Gastroesophageal sphincter (tissue), 4 donors: Measurements from ENCODE around the gene CEP83. TPM values are rescaled to one million over a fixed set of nuclear protein-coding genes. Genes with fewer than 3 reads are reported as not detected.

Experiments used
- ATAC-seq: fragments of 150-250 bp; one replicate; pipeline ENCODE4 v1.9.1; 2016; ENCODE audit warnings: mild to moderate bottlenecking, moderate library complexity
- H3K27ac ChIP-seq, 4 donors: fragments of 200-600 bp; sonication (generic) in 3 of 4; 1 replicate in 3 of 4; 2 replicates in 1 of 4; pipeline ENCODE4 v1.5.1; 2016 to 2019
- H3K27me3 ChIP-seq: fragments of 200-600 bp; sonication (generic); one replicate; pipeline ENCODE4 v1.5.1; 2019
- H3K36me3 ChIP-seq, 2 donors: fragments of 200-600 bp; sonication (generic); one replicate each; pipeline ENCODE4 v1.5.1; 2019; ENCODE audit warnings: control low read depth in 1 of 2
- H3K4me1 ChIP-seq, 3 donors: fragments of 200-600 bp; sonication (generic); 1 replicate in 2 of 3; 2 replicates in 1 of 3; pipeline ENCODE4 v1.5.1; 2016 to 2019; ENCODE audit warnings: control low read depth in 2 of 3
- H3K4me3 ChIP-seq, 2 donors: fragments of 200-600 bp; sonication (generic); one replicate each; pipeline ENCODE4 v1.5.1; 2019; ENCODE audit warnings: mild to moderate bottlenecking in 1 of 2, moderate library complexity in 1 of 2
- H3K9me3 ChIP-seq, 3 donors: fragments of 200-600 bp; sonication (generic); one replicate each; pipeline ENCODE4 v1.5.1; 2017 to 2019; ENCODE audit warnings: control low read depth in 2 of 3
- EP300 ChIP-seq: sonication (generic); formaldehyde crosslinking; IDR thresholded peaks from one replicate; pipeline ENCODE4 v1.6.1; 2017; ENCODE audit warnings: antibody characterized with exemption, mild to moderate bottlenecking
- POLR2A ChIP-seq, 2 donors: fragments of 450-650 bp; IDR thresholded peaks; one replicate each; pipeline ENCODE4 v1.6.1; 2017; ENCODE audit warnings: antibody characterized with exemption in 2 of 2, mild to moderate bottlenecking in 2 of 2, moderate library complexity in 1 of 2
- POLR2AphosphoS5 ChIP-seq: sonication (generic); formaldehyde crosslinking; IDR thresholded peaks from one replicate; pipeline ENCODE4 v1.6.1; 2017; ENCODE audit warnings: antibody characterized with exemption
- WGBS, 2 donors: methylation state at CpG; one replicate each; pipeline ENCODE4 v1.1.5; 2018; ENCODE audit warnings: low coverage in 1 of 2; 5-methylcytosine and 5-hydroxymethylcytosine counted together
- total RNA-seq, 4 donors: library from RNA; depleted of rRNA; stranded (reverse); fragments of >200 nt; gene quantifications; one replicate each; pipeline ENCODE4 v1.1.0, GENCODE V29; 2016
- TF ChIP-seq, protein P1 (sequence below), 4 experiments: fragments of 200-600 bp in 2 of 4; fragments of 450-650 bp in 2 of 4; sonication (generic) in 1 of 4; IDR thresholded peaks; one replicate each; pipeline ENCODE4 v1.5.1; 2017 to 2019; ENCODE audit warnings: antibody characterized with exemption in 4 of 4, mild to moderate bottlenecking in 2 of 4, moderate library complexity in 2 of 4

Gene CEP83
- total RNA-seq, 4 donors from 2014 or later, result 6.3 to 24.8 (median 11.3) TPM

DNA sequence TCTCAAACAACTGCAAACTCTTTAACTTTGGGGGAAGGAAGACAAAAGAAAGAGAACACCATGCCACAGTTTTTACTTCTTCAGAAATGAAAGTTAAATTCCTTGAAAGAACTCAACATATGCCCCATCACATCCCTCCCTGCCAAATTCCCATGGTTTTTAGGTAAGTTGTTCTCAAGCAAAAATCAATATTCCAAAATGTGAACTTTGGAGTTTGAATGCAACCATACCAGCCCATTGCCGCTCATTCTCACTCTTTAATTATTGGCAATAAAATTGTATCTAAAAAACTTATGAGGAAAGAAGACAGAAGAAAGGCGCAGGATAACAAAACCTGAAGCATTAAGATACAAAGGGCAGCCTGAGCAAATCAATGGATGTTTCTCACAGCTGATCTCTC lies 31.8 kb upstream of the CEP83 start:
- no peak for TF ChIP-seq POLR2A (IDR thresholded peaks at IDR 0.05)
- Histone ChIP-seq H3K4me3 (no peak overlapping the region), H3K27me3 (no peaks in the 10 kb centered on the region), H3K9me3 (no peaks in the 10 kb centered on the region), H3K27ac (no peak overlapping the region), H3K36me3 (no peaks in the 10 kb centered on the region), H3K4me1 (peaks cover 0 to 4% (median 0%) of the 10 kb centered on the region in 3 donors)
- no peak for ATAC-seq
- 97 to 100% methylated on average over 1 to 2 of the region's 2 CpGs for WGBS, 2 donors

DNA sequence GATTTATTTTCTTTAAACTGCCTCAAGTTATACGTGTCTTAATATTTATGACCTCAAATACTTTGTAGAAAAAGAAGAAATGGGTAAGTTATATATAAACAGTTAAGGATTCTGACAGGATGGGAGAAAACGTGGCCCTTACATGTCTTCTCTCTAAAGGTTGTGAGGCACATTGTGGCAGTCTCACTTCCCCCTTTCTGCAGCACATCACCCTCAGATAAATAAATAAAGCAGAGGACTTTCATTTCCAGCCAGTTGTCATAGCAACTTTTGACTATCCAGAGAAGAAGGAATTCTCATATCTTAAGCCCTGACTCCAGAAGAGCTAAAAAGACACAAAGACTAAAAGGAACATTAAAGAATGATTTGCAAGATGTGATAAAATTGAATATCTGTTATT lies 28.8 kb upstream of the CEP83 start:
- 10 to 20% methylated on average over 2 of the region's 2 CpGs for WGBS, 2 donors
- H3K36me3 ChIP-seq, result no peaks in the 10 kb centered on the region
- H3K9me3 ChIP-seq, result no peaks in the 10 kb centered on the region
- no peak for ATAC-seq
- TF ChIP-seq, protein P1, sequence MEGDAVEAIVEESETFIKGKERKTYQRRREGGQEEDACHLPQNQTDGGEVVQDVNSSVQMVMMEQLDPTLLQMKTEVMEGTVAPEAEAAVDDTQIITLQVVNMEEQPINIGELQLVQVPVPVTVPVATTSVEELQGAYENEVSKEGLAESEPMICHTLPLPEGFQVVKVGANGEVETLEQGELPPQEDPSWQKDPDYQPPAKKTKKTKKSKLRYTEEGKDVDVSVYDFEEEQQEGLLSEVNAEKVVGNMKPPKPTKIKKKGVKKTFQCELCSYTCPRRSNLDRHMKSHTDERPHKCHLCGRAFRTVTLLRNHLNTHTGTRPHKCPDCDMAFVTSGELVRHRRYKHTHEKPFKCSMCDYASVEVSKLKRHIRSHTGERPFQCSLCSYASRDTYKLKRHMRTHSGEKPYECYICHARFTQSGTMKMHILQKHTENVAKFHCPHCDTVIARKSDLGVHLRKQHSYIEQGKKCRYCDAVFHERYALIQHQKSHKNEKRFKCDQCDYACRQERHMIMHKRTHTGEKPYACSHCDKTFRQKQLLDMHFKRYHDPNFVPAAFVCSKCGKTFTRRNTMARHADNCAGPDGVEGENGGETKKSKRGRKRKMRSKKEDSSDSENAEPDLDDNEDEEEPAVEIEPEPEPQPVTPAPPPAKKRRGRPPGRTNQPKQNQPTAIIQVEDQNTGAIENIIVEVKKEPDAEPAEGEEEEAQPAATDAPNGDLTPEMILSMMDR (IDR thresholded peaks at IDR 0.05), result no peak
- TF ChIP-seq EP300 (no peak), POLR2A (IDR thresholded peaks at IDR 0.05) (no peak), POLR2AphosphoS5 (no peak)
- no peak overlapping the region for H3K4me3 ChIP-seq
- peaks cover 0 to 4% (median 0%) of the 10 kb centered on the region in 3 donors for H3K4me1 ChIP-seq
- no peak overlapping the region for H3K27ac ChIP-seq
- no peaks in the 10 kb centered on the region for H3K27me3 ChIP-seq

DNA sequence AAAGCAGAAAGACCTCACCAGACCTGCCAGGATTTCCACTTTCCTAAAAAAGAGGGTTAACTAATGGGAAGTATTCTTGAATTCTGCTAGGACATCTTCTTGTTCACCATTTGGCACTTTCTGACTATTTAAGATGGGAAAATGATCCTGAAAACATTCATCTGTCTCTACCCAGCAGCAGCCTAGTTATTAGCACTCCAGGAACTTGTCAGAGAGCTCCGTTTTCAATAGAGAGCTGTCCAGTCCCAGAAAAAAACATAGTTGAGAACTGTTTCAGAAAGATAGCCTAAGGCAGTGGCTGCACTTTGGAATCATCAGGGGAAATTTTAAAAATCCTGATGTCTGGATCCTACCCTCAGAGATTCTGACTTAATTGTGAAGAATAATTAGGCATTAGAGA lies 22.1 kb upstream of the CEP83 start:
- Histone ChIP-seq H3K4me3 (no peak overlapping the region), H3K27ac (no peak overlapping the region), H3K9me3 (no peaks in the 10 kb centered on the region), H3K4me1 (no peaks in the 10 kb centered on the region), H3K36me3 (no peaks in the 10 kb centered on the region), H3K27me3 (no peaks in the 10 kb centered on the region)
- no peak for TF ChIP-seq EP300
- TF ChIP-seq POLR2AphosphoS5, result no peak
- TF ChIP-seq, protein P1 (IDR thresholded peaks at IDR 0.05), result no peak
- no peak for TF ChIP-seq POLR2A (IDR thresholded peaks at IDR 0.05)
- 29 to 40% methylated on average over 1 of the region's 1 CpG for WGBS, 2 donors
- no peak for ATAC-seq

DNA sequence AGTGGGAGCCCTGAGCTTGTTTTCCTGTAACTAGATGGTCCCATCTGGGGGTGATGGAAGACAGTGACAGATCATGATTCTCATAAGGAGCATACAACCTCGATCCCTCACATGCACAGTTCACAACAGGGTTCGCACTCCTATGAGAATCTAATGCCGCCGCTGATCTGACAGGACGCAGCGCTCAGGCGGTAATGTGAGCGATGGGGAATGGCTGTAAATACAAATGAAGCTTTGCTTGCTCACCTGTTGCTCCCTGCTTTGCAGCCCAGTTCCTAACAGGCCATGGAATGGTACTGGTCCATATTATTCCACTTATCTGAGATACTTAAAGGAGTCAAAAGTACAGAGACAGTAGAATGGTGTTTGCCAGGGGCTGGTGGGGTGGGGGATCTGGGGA lies 9.9 kb upstream of the CEP83 start:
- Histone ChIP-seq H3K9me3 (no peaks in the 10 kb centered on the region), H3K36me3 (no peaks in the 10 kb centered on the region), H3K4me1 (no peaks in the 10 kb centered on the region), H3K27ac (no peak overlapping the region), H3K4me3 (no peak overlapping the region), H3K27me3 (no peaks in the 10 kb centered on the region)
- 92% methylated on average over 1 of the region's 8 CpGs; no CpG with 5 or more reads in 1 of the 2 donors for WGBS, 2 donors
- no peak for ATAC-seq
- TF ChIP-seq EP300, result no peak
- TF ChIP-seq POLR2AphosphoS5, result no peak
- TF ChIP-seq, protein P1 (IDR thresholded peaks at IDR 0.05), result no peak
- TF ChIP-seq POLR2A (IDR thresholded peaks at IDR 0.05), result no peak

DNA sequence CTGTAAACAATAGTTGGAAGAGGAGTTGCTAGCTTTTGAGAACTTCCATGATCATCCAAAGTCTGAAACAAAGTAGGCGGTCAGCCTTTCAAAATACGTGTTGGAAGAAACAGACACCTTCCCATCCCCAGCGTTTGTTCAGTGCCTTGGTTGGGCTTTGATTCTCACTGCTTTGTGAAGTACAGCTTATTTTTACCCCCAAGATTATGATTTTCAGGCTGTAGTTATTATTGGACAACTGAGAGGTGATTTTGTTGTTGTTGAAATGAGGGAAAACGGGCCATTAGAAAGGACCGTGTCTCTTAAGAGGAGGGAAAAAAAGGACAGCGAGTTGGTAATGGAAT lies 921 bp upstream of the CEP83 start:
- Histone ChIP-seq H3K4me3 (peak overlapping the region; percentile 64 to 69), H3K27me3 (no peaks in the 10 kb centered on the region), H3K36me3 (no peaks in the 10 kb centered on the region), H3K9me3 (no peaks in the 10 kb centered on the region), H3K4me1 (peaks cover 0 to 27% (median 0%) of the 10 kb centered on the region in 3 donors), H3K27ac (peak overlapping the region; percentile 75 to 97 (median 94))
- ATAC-seq, result no peak
- TF ChIP-seq, protein P1 (IDR thresholded peaks at IDR 0.05), result no peak
- TF ChIP-seq POLR2AphosphoS5, result no peak
- no peak for TF ChIP-seq EP300
- no peak for TF ChIP-seq POLR2A (IDR thresholded peaks at IDR 0.05)
- 5 to 8% methylated on average over 3 to 6 of the region's 6 CpGs for WGBS, 2 donors
